PC-9 (cell line): ENCODE measurements around the gene NLK. TPM values are rescaled to one million over a fixed set of nuclear protein-coding genes. Genes with fewer than 3 reads are reported as not detected.

Experiments
- Bru-seq: library from RNA; stranded (reverse); fragments of 400-500 nt; gene quantifications from one replicate; lab custom pipeline; 2021; lab: Mats Ljungman, UMichigan
- BruChase-seq, 2 experiments: library from RNA; stranded (reverse); fragments of 400-500 nt; gene quantifications; one replicate each; lab custom pipeline; 2021; lab: Mats Ljungman, UMichigan
- BruUV-seq: library from RNA; stranded (reverse); fragments of 400-500 nt; replicated peaks from 2 replicates; lab custom pipeline; 2021; lab: Mats Ljungman, UMichigan
- CTCF ChIA-PET: fragments of 300-600 bp; sonication (Branson Sonifier 250); formaldehyde crosslinking; loops from one replicate; lab custom pipeline; 2022; ENCODE audit warnings: antibody characterized with exemption; lab: Charles Lee
- POLR2A ChIA-PET: fragments of 300-600 bp; sonication (Branson Sonifier 250); formaldehyde crosslinking; loops from one replicate; lab custom pipeline; 2022; ENCODE audit warnings: antibody characterized with exemption; ENCODE audit not compliant: unreplicated experiment; lab: Charles Lee
- DNase-seq, 2 experiments: peaks; one replicate each; pipeline versions ENCODE4 v3.0.0 to v3.0.0-alpha.2; 2015 to 2022; ENCODE audit warnings: mixed read lengths in 1 of 2
- H2AFZ ChIP-seq: fragments of 200-600 bp; sonication (generic); 2 replicates; pipeline ENCODE4 v1.8.1; 2017; ENCODE audit warnings: antibody characterized with exemption
- H3F3A ChIP-seq: fragments of 200-600 bp; sonication (generic); 2 replicates; pipeline ENCODE4 v1.8.1; 2017; ENCODE audit warnings: antibody characterized with exemption, mild to moderate bottlenecking, low read depth; ENCODE audit not compliant: insufficient read depth
- H3K27ac ChIP-seq: fragments of 200-600 bp; sonication (generic); 2 replicates; pipeline ENCODE4 v1.6.1; 2016; ENCODE audit warnings: mixed run types
- H3K27me3 ChIP-seq: fragments of 200-600 bp; sonication (generic); 2 replicates; pipeline ENCODE4 v1.6.1; 2016; ENCODE audit warnings: low read depth, mixed run types; ENCODE audit not compliant: insufficient read depth
- H3K36me3 ChIP-seq: fragments of 200-600 bp; sonication (generic); 2 replicates; pipeline ENCODE4 v1.6.1; 2016; ENCODE audit warnings: low read depth, mixed run types
- H3K4me1 ChIP-seq: fragments of 200-600 bp; sonication (generic); replicated peaks from 2 replicates; pipeline ENCODE4 v1.6.1; 2016; ENCODE audit warnings: mixed run types; ENCODE audit not compliant: insufficient read depth
- H3K4me2 ChIP-seq: fragments of 200-600 bp; sonication (generic); 2 replicates; pipeline ENCODE4 v1.6.1; 2017; ENCODE audit warnings: mixed run types
- H3K4me3 ChIP-seq: fragments of 200-600 bp; sonication (generic); 2 replicates; pipeline ENCODE4 v1.6.1; 2016; ENCODE audit warnings: mixed run types
- H3K79me2 ChIP-seq: fragments of 200-600 bp; sonication (generic); 2 replicates; pipeline ENCODE4 v1.6.1; 2017; ENCODE audit warnings: low read depth, mixed run types
- H3K9me2 ChIP-seq: fragments of 200-600 bp; sonication (generic); 2 replicates; pipeline ENCODE4 v1.8.1; 2017; ENCODE audit warnings: mild to moderate bottlenecking; ENCODE audit not compliant: insufficient read depth
- H3K9me3 ChIP-seq: fragments of 200-600 bp; sonication (generic); 2 replicates; pipeline ENCODE4 v1.8.1; 2016; ENCODE audit warnings: low read depth; ENCODE audit not compliant: insufficient read depth
- H4K20me1 ChIP-seq: fragments of 200-600 bp; sonication (generic); 2 replicates; pipeline ENCODE4 v1.8.1; 2017; ENCODE audit not compliant: insufficient read depth
- CTCF ChIP-seq: fragments of 200-600 bp; sonication (generic); conservative IDR thresholded peaks from 2 replicates; pipeline ENCODE4 v1.6.1; 2017; ENCODE audit warnings: mixed run types, antibody characterized with exemption, mild to moderate bottlenecking, moderate library complexity
- EZH2 ChIP-seq: fragments of 200-600 bp; sonication (generic); IDR thresholded peaks from 2 replicates; pipeline ENCODE4 v1.8.0; 2017; ENCODE audit warnings: antibody characterized with exemption, low read depth
- intact Hi-C: fragments of 100-400 bp; cut with micrococcal nuclease; formaldehyde crosslinking; loops from one replicate; pipeline ENCODE4 v1.10.0; 2022; ENCODE audit not compliant: unreplicated experiment
- long read RNA-seq: library from polyadenylated mRNA; stranded (forward); transcript quantifications from one replicate; pipeline ENCODE4 v2.0.0, GENCODE V29; 2022
- total RNA-seq: library from RNA; stranded (reverse); gene quantifications from 2 replicates; pipeline ENCODE4 v1.2.3, GENCODE V29; 2021

NLK gene
- total RNA-seq (13.9 and 20.7 TPM in 2 replicates), Bru-seq, nascent RNA (percentile 85 among the genes with signal in this experiment), BruChase-seq, experiment 1, labeled RNA remaining after a 2-hour chase (percentile 82 among the genes with signal in this experiment), BruChase-seq, experiment 2, labeled RNA remaining after a 6-hour chase (percentile 69 among the genes with signal in this experiment)
- long read RNA-seq, full-length matches to known transcripts = 3 of 6 reads
- long read RNA-seq, partial matches to known transcripts = 0 of 6 reads
- long read RNA-seq, other reads (novel, unspliced or antisense) = 3 of 6 reads

GRCh38 chr17:28042657-28042720 lies at the start of gene NLK:
Gene NLK (plus strand): TSS chr17:28042677. CDS start chr17:28042874, 197 bp downstream.
- intact Hi-C loops = loop anchor here (5.0 to 10.0 kb wide), 3 partner anchors 58 to 295 kb away; partner anchors contain the start of genes IFT20, LYRM9 and TNFAIP1
- ChIA-PET POLR2A (no interaction called here), CTCF (no interaction called here)
- BruUV-seq = no TSS peak
- H3F3A ChIP-seq = no peaks in the 10 kb centered on the region
- no peaks in the 10 kb centered on the region; the same call in 1 of the 2 replicates for H3K9me2 ChIP-seq
- peak within 1 kb of the TSS; percentile 76 for H3K4me3 ChIP-seq
- H2AFZ ChIP-seq = peak within 1 kb of the TSS; percentile 78
- DNase-seq = no peak
- peaks cover 6% of the 10 kb centered on the region; the same call in 1 of the 2 replicates for H3K36me3 ChIP-seq
- no peak within 1 kb of the TSS for H3K27ac ChIP-seq
- peaks cover 29% of the 10 kb centered on the region for H3K4me1 ChIP-seq
- H3K27me3 ChIP-seq = no peaks in the 10 kb centered on the region
- TF ChIP-seq EZH2 = no peak
- no peak for TF ChIP-seq CTCF
- H3K9me3 ChIP-seq = no peaks in the 10 kb centered on the region
- H3K4me2 ChIP-seq = peak within 1 kb of the TSS; percentile 85
- H3K79me2 ChIP-seq = peaks cover 56% of the 10 kb centered on the region
- no peaks in the 10 kb centered on the region; the same call in 1 of the 2 replicates for H4K20me1 ChIP-seq

- CTCF ChIA-PET = no interaction called here
- no peaks in the 10 kb centered on the region for H3K27me3 ChIP-seq
- BruUV-seq = no TSS peak
Measured at GRCh38 chr17:27993161-27993695, 49.2 kb upstream of the NLK start.

GRCh38 chr17:27993723-27994310 lies 48.7 kb upstream of the NLK start:
- TF ChIP-seq EZH2 (no peak), CTCF (no peak)
- Histone ChIP-seq H2AFZ (no peak overlapping the region), H3K36me3 (no peaks in the 10 kb centered on the region), H3K4me3 (no peak overlapping the region), H3K9me2 (no peaks in the 10 kb centered on the region), H3K27me3 (no peaks in the 10 kb centered on the region; the same call in 1 of the 2 replicates), H3K27ac (no peak overlapping the region), H3K9me3 (no peaks in the 10 kb centered on the region), H3K4me1 (0 out of 2 replicates have a peak, but pooled peaks cover 6% of the 10 kb centered on the region), H3K4me2 (no peak overlapping the region), H4K20me1 (no peaks in the 10 kb centered on the region), H3F3A (no peaks in the 10 kb centered on the region), H3K79me2 (no peaks in the 10 kb centered on the region)
- no peak for DNase-seq
- ChIA-PET POLR2A (no interaction called here), CTCF (no interaction called here)
- intact Hi-C loops = no loop called here
- no TSS peak for BruUV-seq

More at GRCh38 chr17:27993161-27993695, 49.2 kb upstream of the NLK start:
- no peaks in the 10 kb centered on the region for H4K20me1 ChIP-seq
- no peak overlapping the region for H3K4me3 ChIP-seq
- no peak overlapping the region for H2AFZ ChIP-seq
- no peaks in the 10 kb centered on the region for H3K36me3 ChIP-seq
- no peaks in the 10 kb centered on the region for H3K9me2 ChIP-seq
- H3K9me3 ChIP-seq = no peaks in the 10 kb centered on the region
- no peak for DNase-seq
- H3K79me2 ChIP-seq = no peaks in the 10 kb centered on the region
- intact Hi-C loops = no loop called here
- POLR2A ChIA-PET = no interaction called here
- H3K4me2 ChIP-seq = no peak overlapping the region
- no peak overlapping the region for H3K27ac ChIP-seq
- no peaks in the 10 kb centered on the region for H3F3A ChIP-seq
- TF ChIP-seq EZH2 = no peak
- no peak for TF ChIP-seq CTCF
- H3K4me1 ChIP-seq = 0 out of 2 replicates have a peak, but pooled peaks cover 8% of the 10 kb centered on the region
